Frontal cortex (tissue), 4 donors: Measurements from ENCODE around the gene BRAT1. TPM values are rescaled to one million over a fixed set of nuclear protein-coding genes. Genes with fewer than 3 reads are reported as not detected.

Experiments used
- DNase-seq, 2 donors: peaks; one replicate each; pipeline ENCODE4 v3.0.0; 2012; ENCODE audit warnings: low spot score in 2 of 2
- FAIRE-seq: peaks from 2 replicates; lab custom pipeline; 2012; peaks lifted over from hg19 to GRCh38; lab: Jason Lieb, UNC
- total RNA-seq: library from RNA; depleted of rRNA; stranded (reverse); fragments of >200 nt; gene quantifications from one replicate; pipeline ENCODE4 v1.2.3, GENCODE V29; 2014
- donor health status: control.
- donor health status: control.
- donor health status: control.

BRAT1 gene
- total RNA-seq, 1 donor from 2014 or later, result 16.7 TPM

DNA sequence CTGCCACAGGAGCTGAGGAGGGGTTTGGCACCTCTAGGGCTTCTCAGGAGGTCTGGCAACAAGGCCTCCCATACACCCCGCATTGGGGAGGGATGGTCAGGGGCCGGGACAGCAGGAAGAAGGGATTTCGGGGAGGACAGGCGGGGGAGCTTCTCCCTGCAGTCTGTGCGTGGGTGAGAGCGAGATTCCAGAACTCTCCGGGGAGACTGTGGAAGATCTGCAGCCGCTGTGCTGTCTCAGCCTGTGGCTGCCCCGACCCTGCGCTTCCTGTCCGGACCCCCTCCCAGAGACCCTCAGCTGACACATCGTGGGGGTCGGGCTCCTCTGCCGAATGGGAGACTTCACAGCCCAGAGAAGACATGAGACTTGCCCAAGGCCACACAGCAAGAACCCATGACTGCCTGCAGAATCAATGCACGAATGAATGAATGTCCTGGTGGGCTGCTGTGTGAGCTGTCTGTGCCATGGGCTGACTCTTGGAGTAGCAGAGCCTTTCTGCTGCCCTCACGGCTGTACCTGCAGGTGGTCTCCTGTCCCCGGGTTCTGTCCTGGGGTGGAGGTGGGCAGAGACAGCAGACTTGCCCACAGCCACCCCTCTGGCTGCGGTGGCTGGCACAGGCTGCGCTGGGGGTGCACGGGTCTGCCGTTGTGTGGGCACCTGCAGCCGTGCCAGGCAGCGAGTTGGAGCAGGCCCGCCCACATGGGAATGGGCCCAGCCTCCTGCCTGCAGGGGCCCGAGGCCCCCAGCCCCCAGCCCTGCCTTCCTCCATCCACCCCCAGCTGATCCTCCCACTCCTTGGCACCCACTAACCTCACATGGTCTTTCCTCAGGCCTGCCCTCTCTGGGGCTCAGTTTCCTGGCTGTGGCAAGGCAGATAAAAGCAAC, 52.0 kb downstream of the BRAT1 start:
- FAIRE-seq, result no peak
- peak in 1 of 2 donors; percentile 71 for DNase-seq

DNA sequence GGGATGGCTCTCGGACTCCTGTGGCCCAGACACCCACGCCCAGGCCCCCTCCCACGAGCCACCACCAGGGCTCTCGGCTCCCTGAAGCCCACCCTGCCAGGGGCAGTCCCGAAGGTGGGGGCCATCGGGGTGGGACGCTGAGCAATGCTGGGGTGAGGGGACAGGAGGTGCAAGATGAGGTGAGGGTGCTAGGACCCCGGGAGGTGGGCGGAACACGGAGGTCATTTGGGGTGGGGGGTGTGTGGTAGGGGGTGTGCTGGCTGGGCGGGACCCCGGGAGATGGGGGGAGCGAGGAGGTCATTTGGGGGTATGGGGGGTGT, 52.7 kb downstream of the BRAT1 start:
- FAIRE-seq, result no peak
- no peak for DNase-seq

DNA sequence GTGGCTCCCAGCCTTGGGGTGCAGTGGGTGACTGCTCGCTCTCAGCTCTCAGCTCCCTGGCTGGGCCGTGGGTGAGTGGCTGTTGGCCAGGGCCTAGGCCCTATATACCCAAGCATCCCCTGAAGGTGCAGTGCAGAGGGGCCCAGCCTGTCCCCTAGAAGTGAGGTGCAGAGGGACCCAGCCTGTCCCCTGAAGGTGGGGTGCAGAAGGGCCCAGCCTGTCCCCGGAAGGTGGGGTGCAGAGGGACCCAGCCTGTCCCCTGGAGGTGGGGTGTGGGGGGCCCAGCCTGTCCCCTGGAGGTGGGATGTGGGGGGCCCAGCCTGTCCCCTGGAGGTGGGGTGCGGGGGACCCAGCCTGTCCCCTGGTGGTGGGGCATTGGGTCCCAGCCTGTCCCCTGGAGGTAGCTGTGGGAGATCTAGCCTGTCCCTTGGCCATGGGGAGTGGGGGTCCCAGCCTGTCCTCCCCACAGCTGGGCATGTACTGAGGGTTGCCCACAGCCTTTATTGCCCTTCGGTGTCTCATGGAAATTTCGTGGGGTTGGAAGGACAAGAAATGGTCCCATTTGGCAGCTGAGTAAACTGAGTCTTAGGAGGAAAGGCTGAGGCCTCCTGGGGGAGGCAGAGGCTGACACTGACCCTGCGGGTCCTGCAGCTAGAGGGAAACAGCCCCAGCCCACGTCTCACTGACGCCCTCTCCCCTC, 53.2 kb downstream of the BRAT1 start:
- no peak for DNase-seq
- no peak for FAIRE-seq

DNA sequence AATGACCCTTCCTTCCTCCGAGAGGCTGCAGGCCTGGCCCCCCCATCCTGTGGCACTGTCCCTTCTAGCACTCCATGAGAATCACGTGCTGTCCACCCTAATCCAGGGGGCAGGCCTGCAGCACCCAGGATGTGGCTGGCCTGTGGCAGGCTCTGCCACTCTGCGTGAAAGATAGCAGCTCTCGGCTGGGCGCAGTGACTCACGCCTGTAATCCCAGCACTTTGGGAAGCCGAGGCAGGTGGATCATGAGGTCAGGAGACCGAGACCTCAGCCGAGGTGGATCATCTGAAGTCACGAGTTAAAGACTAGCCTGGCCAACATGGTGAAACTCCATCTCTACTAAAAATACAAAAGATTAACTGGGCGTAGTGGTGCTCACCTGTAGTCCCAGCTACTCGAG, 54.6 kb downstream of the BRAT1 start:
- FAIRE-seq (no peak), DNase-seq (no peak)

DNA sequence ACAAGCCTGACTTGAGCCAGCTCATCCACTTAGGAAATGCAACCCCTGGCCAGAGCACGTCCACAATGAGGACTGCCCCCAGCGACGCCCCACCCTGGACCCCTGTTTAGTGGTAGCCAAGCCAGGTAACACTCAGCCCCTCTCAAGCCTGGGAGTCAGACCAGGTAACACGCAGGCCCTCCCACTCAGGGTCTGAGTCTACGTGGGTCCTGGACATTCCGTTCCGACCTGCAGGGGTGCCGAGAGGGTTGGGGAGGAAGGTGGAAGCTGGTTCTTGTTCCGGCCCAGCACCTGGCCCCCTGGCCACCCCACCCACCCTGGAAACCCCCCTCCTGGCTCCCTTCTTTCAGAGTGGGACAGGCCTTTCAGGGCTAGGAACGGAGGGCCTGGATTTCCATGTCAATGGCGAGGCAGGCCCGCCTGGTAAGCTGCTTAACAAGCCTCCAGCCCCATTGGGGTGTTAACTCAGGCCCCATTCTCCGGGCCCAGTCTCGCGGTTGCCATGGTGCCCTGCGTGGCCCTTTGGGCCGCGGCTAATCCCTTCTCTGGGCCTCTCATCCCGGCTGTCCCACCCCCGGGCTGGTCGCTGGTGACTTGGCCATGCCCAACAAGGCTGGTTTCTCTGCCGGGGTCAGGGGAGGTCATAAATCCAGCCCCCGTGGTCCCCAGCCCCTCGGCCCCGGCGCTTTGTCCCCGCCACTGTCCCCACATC, 55.4 kb downstream of the BRAT1 start:
- FAIRE-seq (no peak), DNase-seq (no peak)

DNA sequence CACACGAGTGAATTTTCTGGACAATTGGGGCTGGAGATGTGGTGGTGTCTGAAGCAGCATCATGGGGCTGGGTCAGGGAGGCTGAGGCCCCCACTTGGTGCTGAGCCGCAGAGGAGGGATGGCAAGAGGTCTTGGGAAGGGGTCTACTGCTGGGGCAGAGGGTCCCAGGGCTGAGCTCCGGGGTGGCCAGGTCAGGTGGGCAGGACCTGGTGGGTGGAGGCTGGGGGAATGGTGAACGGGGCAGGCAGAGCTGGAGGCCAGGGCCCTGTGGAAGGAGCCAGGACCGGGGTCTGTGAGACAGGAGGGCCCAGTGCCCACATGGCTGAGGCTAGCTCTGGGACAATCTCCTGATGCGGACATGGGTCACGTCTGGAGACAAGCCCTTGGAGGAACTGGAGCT, 56.1 kb downstream of the BRAT1 start:
- DNase-seq, result no peak
- no peak for FAIRE-seq

DNA sequence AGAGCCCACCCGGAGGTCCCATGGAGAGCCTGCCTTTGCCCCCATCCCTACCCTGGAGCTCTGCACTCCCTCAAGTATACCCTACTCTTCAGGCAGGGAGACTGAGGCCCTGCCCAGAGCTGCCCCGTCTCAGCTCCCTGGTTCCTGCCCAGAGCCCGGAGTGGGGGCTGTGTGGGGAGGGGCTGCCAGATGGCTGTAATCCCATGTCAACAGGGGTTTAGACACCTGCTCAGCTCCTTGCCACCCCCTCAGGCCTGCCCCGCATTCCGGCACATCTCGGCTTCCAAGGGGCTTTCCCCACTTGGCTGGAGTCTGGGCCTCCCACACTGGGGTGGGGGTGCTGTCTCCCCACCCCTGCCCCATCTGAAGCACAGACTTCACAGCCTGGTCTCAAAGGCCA, 56.6 kb downstream of the BRAT1 start:
- FAIRE-seq, result no peak
- DNase-seq, result no peak

DNA sequence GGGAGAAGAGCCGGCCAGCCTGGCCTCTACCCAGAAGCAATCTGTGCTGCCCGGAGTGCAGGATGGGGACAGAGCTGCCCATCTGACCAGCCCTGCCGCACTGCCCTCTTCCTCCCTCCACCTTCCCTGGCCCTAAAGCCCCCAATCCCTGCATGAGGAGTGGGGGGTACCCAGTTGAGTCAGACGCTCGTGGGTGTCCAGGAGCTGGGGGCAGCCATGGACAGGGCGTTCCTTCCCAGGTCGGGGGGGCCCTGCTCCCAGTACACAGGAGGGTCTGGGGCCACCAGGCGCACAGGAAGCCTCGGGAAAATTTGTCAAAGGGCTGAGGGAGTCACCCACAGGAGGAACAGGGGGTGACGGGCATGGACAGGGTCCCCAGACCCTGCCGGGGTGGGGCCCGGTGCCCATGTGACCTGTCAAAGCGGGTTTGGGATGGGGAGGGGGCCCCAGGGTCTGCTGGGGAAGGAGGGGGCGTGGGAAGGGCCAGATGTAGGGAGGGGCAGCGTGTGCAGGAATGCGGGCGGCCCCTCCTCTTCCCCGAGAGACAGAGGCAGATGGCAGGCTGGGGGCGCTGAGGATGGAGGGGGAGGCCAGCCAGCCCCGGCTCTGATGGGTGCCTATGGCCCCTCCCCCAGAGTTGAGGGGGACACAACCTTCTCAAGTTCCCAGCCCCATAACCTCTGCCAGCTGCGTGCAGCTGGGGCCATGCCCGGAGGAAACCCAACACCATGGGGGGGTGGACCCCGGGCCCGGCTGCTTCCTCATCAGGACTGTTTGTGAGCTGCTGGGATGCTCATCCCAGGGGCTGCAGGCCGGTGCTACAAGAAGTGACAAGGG, 57.6 kb downstream of the BRAT1 start:
- no peak for DNase-seq
- no peak for FAIRE-seq

DNA sequence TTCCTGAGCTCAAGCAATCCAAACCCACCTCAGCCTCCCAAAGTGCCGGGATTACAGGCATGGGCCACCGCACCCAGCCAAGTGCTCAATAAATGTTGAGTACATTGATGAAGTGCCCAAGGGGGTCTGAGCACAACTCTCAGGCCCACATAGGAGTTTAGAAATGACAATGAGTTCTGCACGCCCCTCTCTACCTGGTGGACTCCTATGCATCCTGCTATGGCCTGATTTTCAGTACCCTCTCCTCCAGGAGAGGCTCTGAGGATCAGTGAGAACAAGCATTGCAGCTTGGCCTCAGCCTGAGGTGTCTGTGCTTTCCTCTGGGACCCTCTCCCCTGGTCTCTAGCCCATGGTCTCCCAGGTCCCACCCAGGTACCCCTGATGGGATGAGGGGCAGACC, 58.3 kb downstream of the BRAT1 start:
- FAIRE-seq, result no peak
- no peak for DNase-seq

DNA sequence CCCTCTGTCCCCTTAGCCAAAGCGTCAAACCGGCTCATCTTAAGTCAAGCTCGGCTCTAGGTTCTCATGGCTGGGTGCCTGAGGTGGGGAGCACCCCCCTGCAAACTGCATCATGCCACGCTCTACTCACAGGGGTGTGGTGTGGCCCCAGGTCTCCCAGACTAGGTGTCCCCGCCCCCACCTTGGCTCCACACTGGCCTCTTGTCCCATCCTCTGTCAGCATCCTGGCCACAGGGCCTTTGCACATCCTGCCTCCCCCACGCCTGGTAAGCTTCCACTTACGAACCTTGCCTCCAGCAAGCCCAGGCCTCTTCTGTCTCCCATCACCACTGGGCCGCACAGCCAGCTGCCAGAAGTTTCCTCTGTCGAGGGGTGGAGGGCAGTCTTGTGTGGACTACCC, 58.9 kb downstream of the BRAT1 start:
- no peak for FAIRE-seq
- no peak for DNase-seq

DNA sequence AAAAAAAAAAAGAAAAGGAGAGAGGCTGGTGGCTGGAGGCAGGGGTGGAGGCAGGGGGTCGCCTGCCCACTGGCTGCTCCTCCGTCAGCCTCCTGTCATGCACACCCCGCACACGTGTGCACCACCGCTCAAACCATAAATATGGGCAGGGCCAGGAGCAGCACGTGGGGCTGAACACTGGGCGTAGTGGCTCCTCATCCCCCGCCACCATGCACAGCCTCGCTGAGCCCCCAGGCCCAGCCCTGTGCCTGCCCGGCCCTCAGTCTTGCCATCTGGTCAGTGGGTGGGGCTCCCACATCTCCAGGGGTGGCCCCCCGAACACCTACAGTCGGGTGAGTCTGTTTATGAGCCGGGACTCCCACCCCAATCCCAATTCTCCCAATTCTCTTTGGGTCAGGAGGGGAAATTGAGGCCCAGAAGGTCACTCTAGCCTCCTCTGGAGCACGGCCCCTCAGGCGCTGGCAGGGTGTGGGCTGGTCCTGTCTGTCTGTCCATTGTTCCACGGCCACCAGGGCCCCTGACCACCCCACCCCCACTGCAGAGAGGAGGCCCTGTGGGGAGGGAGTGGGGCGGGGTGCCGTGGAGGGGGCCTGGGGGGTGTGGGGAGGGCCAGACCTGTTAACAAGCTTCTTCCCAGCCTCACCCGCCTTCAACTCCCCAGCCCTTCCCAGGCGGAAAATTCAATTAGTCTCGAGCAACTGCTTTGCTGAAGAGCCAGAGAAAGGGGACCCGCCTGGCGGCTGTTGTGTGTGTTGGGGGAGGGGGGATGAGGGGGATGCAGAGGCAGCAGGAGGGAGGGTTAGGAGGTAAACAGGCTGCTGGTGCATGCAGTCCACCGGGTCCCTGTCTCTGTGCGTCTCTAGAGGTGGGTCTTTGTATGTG, 59.7 kb downstream of the BRAT1 start:
- DNase-seq (no peak), FAIRE-seq (no peak)

DNA sequence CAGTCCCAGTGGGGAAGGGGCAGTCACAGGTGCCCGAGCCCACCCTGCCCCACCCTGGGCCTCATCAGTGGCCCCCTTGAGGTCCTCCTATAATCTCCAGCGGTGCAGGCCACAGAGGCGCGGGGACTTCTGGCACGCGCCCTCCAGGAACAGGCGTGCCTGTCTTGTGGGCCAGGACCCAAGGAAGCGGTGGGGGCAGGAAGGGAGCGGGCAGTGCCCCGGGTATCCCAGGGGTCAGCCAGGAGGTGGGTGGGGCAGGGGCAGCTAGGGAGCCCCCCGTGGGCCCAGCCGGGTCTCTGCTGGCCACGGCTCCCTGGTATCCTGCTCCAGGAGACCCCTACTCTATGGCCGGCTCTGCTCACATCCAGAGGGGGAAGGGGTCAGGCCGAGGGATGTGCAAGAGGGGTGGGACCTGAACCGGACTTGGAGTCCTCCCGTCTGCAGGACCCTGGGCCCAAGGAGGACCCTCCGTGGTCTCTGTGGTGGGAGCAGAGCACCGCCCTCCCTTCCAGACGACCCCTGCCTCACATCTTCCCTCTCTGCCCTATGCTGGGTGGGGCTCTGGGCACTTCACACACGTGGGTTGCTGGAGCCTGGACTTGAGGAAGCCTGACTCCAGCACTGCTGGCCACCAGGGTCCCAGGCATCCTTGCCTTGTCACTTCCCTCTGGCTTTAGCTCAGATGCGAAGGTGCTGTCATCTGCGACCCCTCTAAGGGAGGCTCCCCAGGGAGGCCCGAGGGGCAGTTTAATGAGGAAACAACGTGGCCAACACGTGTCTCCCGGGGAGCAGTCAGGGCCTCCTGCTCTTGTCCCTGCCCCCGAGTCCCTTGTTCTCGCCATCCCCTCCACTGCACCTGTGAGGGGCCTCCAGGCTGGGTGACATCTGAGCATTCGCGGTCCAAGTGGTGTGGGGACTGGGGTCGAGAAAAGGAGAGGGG, 60.9 kb downstream of the BRAT1 start:
- DNase-seq (no peak), FAIRE-seq (no peak)

DNA sequence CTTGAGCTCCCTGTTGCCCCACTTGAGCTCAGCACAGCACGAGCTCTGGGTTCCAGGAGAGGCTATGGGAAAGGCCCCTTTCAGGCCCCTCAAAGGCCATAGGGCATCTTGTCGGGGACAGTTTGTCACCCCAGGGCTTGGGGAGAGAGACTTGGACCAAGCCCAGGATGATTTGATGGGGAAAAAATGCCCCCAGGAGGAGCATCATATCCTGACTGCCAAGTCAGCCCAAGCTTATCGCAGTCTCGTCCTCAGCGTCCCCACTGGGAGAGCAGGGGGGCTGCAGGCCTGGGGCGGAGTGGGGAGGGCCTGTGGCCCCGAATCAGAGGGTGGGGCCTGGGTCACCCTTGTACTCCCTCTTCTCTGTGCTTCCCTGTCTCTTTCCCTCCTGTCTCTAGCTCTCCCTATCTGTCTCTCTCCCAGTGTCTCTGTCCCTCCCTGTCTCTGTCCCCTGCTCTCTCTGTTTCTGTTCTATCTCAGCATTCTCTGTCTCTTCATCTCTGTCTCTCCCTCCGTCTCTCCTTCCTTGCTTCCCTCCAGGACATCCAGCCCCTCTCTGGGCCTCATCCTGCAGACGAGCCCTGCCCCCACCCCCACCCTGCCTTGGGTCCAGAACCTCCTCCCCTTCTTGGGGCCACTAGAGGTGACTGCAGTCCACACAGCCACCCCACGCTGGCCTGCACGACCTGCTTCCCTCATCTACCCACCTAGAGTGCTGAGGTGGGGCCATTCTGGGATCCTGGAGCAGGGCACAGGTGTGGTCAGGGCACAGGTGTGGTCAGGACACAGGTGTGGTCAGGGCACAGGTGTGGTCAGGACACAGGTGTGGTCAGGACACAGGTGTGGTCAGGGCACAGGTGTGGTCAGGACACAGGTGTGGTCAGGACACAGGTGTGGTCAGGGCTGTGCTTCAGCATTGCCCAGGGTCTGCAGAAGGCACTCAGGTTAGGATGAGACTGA, 61.8 kb downstream of the BRAT1 start:
- no peak for FAIRE-seq
- DNase-seq, result no peak

DNA sequence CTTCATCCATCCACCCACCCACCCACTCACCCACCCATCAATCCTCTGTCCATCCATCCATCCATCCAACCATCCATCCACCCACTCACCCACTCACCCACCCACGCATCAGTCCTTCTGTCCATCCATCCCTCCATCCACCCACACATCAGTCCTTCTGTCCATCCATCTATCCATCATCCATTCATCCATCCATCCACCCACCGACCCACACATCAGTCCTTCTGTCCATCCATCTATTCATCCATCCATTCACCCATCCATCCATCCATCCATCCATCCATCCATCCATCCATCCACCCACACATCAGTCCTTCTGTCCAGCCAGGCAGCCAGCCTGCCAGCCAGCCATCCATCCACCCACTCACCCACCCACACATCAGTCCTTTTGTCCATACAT, 63.3 kb downstream of the BRAT1 start:
- FAIRE-seq (no peak), DNase-seq (no peak)

DNA sequence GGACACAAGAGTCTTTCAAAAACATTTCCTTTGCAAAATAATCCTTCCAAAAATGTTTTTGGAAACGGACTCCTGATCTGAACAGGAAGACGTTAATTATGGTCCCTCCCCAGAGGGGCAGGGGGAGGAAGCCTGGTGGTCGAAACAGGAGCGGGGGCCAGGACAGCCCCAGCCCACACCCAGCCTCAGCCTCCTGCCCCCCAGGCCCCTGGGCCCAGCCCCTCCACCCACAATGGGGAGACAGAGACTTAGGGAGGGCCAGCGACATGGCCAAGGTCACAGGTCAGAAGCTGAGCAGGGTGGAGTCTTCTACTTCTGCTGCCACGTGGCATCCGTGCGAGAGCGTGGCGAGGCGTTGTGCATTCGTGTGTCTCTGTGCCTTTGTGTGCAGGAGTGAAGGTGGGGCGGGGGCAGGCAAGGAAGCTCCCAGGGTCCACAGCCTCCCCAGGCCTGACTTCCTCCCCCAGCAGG, 65.1 kb downstream of the BRAT1 start:
- no peak for DNase-seq

DNA sequence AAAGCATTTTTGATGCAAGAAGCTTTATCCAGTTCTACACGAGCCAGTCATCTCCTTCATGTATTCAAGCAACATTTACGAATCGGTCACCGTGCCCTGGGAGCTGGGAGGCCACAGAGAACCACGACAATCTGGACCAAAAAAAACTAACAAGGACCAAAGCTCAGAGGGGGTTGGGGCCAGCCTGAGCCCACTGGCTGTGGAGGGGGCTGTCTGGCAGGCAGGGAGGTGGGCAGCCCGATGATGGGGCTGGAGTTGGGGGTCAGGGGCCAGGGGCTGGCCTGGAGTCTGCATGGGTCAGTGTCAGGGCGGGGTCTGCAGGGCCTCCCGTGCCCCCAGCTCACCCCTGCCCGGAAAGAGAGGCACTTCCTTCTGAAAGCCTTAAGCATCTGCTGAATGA, 66.6 kb downstream of the BRAT1 start:
- FAIRE-seq, result no peak
- DNase-seq, result no peak

More for the DNA sequence above, 65.1 kb downstream of the BRAT1 start:
- no peak for FAIRE-seq

DNA sequence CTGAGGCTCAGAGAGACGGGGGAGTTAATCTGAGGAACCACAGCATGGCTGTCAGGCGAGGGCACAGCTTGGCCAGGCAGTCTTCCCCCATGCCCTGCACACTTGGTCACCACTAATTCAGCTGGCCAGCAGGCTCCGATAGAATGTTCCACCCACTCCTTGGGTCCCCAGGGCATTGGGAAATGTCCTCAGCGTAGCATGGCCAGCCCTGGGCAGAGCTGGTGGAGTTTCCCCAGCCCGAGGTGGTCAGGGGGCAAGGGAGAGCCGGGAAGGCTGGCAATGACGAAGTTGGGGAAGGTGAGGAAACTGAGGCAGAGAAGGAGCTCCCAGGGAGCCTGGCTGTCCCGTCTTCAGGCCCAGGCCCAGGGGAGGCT, 67.1 kb downstream of the BRAT1 start:
- DNase-seq, result no peak
- no peak for FAIRE-seq
